ENCODE data around the gene USP49. TPM values are rescaled to one million over a fixed set of nuclear protein-coding genes. Genes with fewer than 3 reads are reported as not detected.
"Not testable (repeated sequence)": the region's sequence is repeated elsewhere in the genome, so short reads cannot be mapped to it uniquely, and the experiment has no call there.

The USP49 gene
- total RNA-seq, 4 donors from 2014 or later = 2.3 to 16.5 (median 6.6) TPM

DNA sequence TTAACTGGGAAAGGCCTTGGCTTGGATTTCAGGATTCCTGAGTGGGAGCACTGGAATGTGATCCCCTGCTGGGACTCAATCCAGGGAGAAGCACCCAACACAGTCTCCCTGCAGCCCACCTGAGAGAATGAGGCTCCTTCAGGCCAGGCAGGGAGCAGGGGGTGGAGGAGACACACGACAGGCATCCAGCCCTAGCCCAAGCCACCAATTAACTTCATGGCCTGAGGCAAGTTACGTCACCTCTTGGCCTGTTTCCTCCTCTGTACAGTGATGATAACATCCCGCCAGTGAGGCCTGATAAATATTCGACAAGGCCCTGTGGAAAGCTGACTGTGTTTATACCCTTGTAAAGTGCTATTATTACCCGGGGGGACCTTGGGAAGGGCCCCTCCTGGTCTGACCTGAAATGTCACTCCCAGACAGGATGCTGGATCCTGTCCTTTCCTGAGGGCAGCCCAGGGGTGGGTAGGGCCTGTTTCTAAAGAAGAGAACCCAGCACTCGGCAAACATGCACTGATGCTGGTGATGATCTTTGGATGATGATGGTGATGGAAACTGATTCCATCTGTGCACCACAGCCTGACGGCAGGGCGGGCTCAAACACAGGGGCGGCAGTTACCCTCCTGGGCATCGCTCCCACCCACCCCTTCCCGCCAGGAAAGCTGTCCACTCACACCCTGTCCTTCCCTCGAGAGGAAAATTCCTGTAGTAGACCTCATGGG, 127.9 kb downstream of the USP49 start:
- TF ChIP-seq CTCF (IDR thresholded peaks at IDR 0.05) (no peak), POLR2A (IDR thresholded peaks at IDR 0.05) (no peak)
- H3K4me3 ChIP-seq = no peak overlapping the region
- no peaks in the 10 kb centered on the region for H3K36me3 ChIP-seq
- peak; percentile 43 to 65 for DNase-seq
- H3K27me3 ChIP-seq = no peaks in the 10 kb centered on the region
- intact Hi-C loops (cut with DNase I; ENCODE audit: low total_unique reads) = no loop called here
- peak overlapping the region; percentile 29 to 56 for H3K27ac ChIP-seq
- no peaks in the 10 kb centered on the region for H3K9me3 ChIP-seq
- no peaks in the 10 kb centered on the region for H3K4me1 ChIP-seq

DNA sequence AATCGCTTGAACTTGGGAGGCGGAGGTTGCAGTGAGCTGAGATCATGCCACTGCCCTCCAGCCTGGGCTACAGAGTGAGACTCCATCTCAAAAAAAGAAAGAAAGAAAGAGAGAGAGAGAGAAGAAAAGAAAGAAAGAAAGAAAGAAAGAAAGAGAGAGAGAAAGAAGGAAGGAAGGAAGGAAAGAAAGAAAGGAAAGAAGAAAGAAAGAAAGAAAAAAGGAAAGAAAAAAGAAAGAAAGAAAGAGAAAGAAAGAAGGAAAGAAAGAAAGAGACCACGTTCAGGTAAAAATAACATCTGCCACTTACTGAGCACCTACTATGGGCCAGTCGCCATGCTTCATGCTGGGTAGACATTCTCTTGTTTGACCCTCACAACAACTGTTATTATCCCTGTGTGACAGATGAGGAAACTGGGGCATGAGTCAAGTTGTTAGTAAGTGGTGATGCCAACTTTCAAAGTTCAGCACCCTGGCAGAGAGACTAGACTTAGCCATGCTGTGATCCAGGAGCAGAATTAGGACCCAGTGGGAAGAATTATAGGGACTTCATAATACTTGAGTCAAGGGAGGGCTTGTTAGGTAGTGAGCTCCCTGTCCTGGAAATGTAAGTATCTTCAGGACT, 129.0 kb downstream of the USP49 start:
- DNase-seq; H3K27me3 ChIP-seq; H3K9me3 ChIP-seq; H3K4me3 ChIP-seq; intact Hi-C loops (cut with DNase I; ENCODE audit: low total_unique reads); H3K4me1 ChIP-seq; H3K36me3 ChIP-seq; H3K27ac ChIP-seq: not testable (repeated sequence)

GRCh38 chr6:41763470-41763869, 131.7 kb downstream of the USP49 start:
- no peaks in the 10 kb centered on the region for H3K4me1 ChIP-seq
- H3K9me3 ChIP-seq = no peaks in the 10 kb centered on the region
- no peak overlapping the region for H3K27ac ChIP-seq
- no peak overlapping the region for H3K4me3 ChIP-seq
- no peak for TF ChIP-seq POLR2A (IDR thresholded peaks at IDR 0.05)
- no peak for TF ChIP-seq CTCF (IDR thresholded peaks at IDR 0.05)
- intact Hi-C loops (cut with DNase I; ENCODE audit: low total_unique reads) = no loop called here
- no peaks in the 10 kb centered on the region for H3K27me3 ChIP-seq
- no peaks in the 10 kb centered on the region for H3K36me3 ChIP-seq
- no peak for DNase-seq

DNA sequence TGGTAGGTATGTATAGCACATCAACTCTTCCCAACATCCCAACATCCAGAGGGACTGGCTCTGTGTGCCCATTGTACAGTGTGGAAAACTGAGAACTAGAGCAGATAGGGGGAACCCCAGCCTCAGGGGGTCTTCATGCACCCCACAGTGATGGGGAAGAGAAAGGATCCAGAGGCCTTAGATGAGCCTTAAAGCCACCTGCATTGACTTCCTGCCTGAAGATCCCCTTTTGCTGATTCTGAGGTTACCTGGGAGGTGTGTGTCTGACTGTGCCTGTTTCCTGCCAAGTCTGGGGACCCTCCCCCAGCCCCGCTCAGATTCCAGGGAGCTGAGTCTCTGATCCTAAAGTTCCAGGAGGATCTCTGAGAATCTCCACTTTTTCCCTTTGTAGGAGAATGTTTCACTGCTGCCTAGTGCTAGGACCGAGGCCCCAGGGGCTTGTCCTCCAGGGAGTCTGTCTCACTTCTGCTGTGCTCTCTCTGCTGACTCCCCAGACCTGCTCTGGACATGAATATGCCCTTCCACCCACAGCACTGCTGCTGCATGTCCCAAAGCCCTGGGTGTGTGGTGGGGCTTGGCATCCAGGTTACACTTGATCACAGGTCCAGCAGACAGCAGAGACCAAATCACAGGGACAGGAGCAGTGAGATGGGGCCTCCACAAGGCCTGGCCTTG, 135.1 kb downstream of the USP49 start:
- Histone ChIP-seq H3K4me1 (no peaks in the 10 kb centered on the region), H3K27ac (no peak overlapping the region), H3K4me3 (no peak overlapping the region), H3K9me3 (no peaks in the 10 kb centered on the region), H3K36me3 (no peaks in the 10 kb centered on the region), H3K27me3 (no peaks in the 10 kb centered on the region)
- no peak for TF ChIP-seq POLR2A (IDR thresholded peaks at IDR 0.05)
- no peak for TF ChIP-seq CTCF (IDR thresholded peaks at IDR 0.05)
- intact Hi-C loops (cut with DNase I; ENCODE audit: low total_unique reads) = no loop called here
- no peak for DNase-seq

DNA sequence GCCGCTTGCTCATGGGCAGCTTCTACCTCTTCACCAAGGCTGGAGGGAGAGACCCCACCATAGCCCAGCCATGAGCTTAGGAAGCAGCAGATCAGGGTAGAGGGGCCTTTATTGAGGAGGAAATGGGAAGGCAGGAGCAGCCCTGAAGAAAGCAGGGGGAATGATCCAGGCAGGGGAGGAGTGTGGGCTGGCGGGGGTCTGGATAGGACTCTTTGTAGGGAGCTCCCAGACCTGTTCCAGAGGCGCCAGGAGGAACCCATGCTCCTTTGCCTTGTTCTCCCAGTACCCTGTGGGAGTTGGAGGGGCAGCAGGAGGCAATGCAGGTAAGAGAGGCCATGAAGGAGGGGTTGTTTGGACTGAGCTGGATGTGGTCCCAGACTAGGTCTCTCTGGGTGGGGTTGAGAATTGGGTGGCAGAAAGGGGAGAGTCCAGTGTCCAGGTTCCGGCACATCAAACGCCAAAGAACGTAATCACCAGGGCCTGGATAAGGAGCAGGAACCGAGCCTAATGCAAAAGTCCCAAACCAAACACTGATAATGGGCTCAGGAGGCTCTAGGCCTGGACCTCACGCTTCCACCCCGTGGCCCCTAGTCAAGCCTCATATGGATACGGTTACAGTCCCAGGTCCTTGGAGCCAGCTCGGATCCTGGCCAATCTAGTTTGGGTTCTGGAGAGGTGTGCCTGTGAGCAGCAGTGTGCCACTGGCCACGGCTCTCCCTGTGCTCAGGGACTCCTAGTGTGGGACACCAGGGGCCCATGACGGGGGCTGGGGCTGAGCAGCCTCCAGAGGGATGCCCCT, 135.9 kb downstream of the USP49 start:
- H3K27ac ChIP-seq = no peak overlapping the region
- intact Hi-C loops (cut with DNase I; ENCODE audit: low total_unique reads) = no loop called here
- no peaks in the 10 kb centered on the region for H3K9me3 ChIP-seq
- no peaks in the 10 kb centered on the region for H3K27me3 ChIP-seq
- H3K4me3 ChIP-seq = no peak overlapping the region
- no peaks in the 10 kb centered on the region for H3K36me3 ChIP-seq
- no peak for DNase-seq
- H3K4me1 ChIP-seq = no peaks in the 10 kb centered on the region
- TF ChIP-seq POLR2A (IDR thresholded peaks at IDR 0.05) (no peak), CTCF (IDR thresholded peaks at IDR 0.05) (no peak)

All from uterus (tissue), 4 donors.